ENCODE measurements around the gene SELENOM. TPM values are rescaled to one million over a fixed set of nuclear protein-coding genes. Genes with fewer than 3 reads are reported as not detected.

Gene SELENOM
- total and polyA plus RNA-seq, 2 of the 8 experiments (the other 6 are each of a cell fraction or from before 2014, with no cell fraction given), result 22.7 to 40.0 TPM

- H4K8ac ChIP-seq (ENCODE audit: extremely low read depth, insufficient read depth, low read length), result no peak overlapping the region
- H2BK12ac ChIP-seq (ENCODE audit: low read depth, low read length), result peak overlapping the region; percentile 86; the same call in 1 of the 2 replicates
- no peak overlapping the region for H3K14ac ChIP-seq (ENCODE audit: insufficient read length)
- H3K27ac ChIP-seq (ENCODE audit: low read depth, low read length), result no peak overlapping the region
- H3K79me2 ChIP-seq (ENCODE audit: control insufficient read depth in 1 of 2, insufficient read depth in 2 of 2, low read length in 2 of 2), result peaks cover 0 to 20% of the 10 kb centered on the region in 2 experiments; a peak in 3 of 4 replicates
- no peak overlapping the region for H3K4me2 ChIP-seq (ENCODE audit: insufficient read depth in 1 of 2, low read depth in 2 of 2, low read length in 2 of 2)
- 91% methylated on average over 4 of the region's 4 CpGs; no CpG with 5 or more reads in 1 of the 2 experiments for WGBS, 2 experiments (ENCODE audit: extremely low coverage in 1 of 2, insufficient coverage in 1 of 2, insufficient read length in 1 of 2, insufficient replicate concordance in 2 of 2, low coverage in 1 of 2, low lambda C conversion rate in 2 of 2, missing lambda C conversion rate in 1 of 2)
- H4K20me1 ChIP-seq (replicated peaks in 1 of 2; ENCODE audit: control insufficient read depth in 1 of 2, insufficient read depth in 2 of 2, low read length in 2 of 2), result peaks cover 4 to 8% of the 10 kb centered on the region in 2 experiments
- peak overlapping the region; percentile 84 for H2BK20ac ChIP-seq (ENCODE audit: low read length)
- peak overlapping the region; percentile 40; the same call in 1 of the 2 replicates for H2BK15ac ChIP-seq (ENCODE audit: low read length)
- no peak overlapping the region for H3K18ac ChIP-seq (ENCODE audit: extremely low read depth, low read length)
- H3K9ac ChIP-seq (replicated peaks in 1 of 4; ENCODE audit: extremely low read depth in 1 of 4, low read depth in 3 of 4, low read length in 3 of 4), result no peak overlapping the region
- no peak overlapping the region for H4K5ac ChIP-seq (ENCODE audit: insufficient read length, low read depth, low read length)
- no peak overlapping the region for H3K4ac ChIP-seq (replicated peaks; ENCODE audit: insufficient read length, low read depth, low read length)
- H2AFZ ChIP-seq (ENCODE audit: low read length), result no peak overlapping the region
- H3K27me3 ChIP-seq (replicated peaks in 1 of 4; ENCODE audit: control insufficient read depth in 3 of 4, extremely low read depth in 1 of 4, insufficient read depth in 3 of 4, low read length in 3 of 4), result 0 out of 7 replicates have a peak, but pooled peaks cover 0 to 3% (median 0%) of the 10 kb centered on the region in 4 experiments
- no peak overlapping the region for H3K56ac ChIP-seq (replicated peaks; ENCODE audit: insufficient read length, low read depth, low read length)
- H2BK5ac ChIP-seq (ENCODE audit: low read depth, low read length), result peak overlapping the region; percentile 66; the same call in 1 of the 2 replicates
- no peak overlapping the region for H2AK5ac ChIP-seq (ENCODE audit: low read depth, low read length)
- H3K4me1 ChIP-seq (replicated peaks in 1 of 4; ENCODE audit: control insufficient read depth in 3 of 4, insufficient read depth in 4 of 4, low read length in 3 of 4), result peaks cover 7 to 25% (median 17%) of the 10 kb centered on the region in 4 experiments
- H3K79me1 ChIP-seq (ENCODE audit: low read depth, low read length), result peaks cover 15% of the 10 kb centered on the region; the same call in 1 of the 2 replicates
- H2BK120ac ChIP-seq (replicated peaks; ENCODE audit: low read depth, low read length), result no peak overlapping the region
- ChIA-PET CTCF (ENCODE audit: partially characterized antibody) (interaction anchor here (0.6 to 11.9 kb wide), 8 partner anchors 9 to 201 kb away, joined by 3 to 124 read pairs (median 5); partner anchors contain the start of gene SELENOM), POLR2A (ENCODE audit: partially characterized antibody) (interaction anchor here (1.0 to 1.5 kb wide), 3 partner anchors 16 to 57 kb away, joined by 3 to 4 read pairs (median 4); no protein-coding TSS in a partner anchor)
- peak overlapping the region; percentile 3 for H4K91ac ChIP-seq (replicated peaks; ENCODE audit: insufficient read length, low read length)
- FAIRE-seq (no peak), DNase-seq (ENCODE audit: low read depth in 1 of 2, low spot score in 2 of 2) (no peak)
- no peak overlapping the region for H3K23ac ChIP-seq (ENCODE audit: insufficient read length)
- H3K4me3 ChIP-seq (ENCODE audit: extremely low read depth in 1 of 4, insufficient read depth in 2 of 4, low read depth in 3 of 4, low read length in 4 of 4), result no peak overlapping the region
- H3K36me3 ChIP-seq (ENCODE audit: control insufficient read depth in 2 of 4, insufficient read depth in 4 of 4, low read length in 3 of 4), result peaks cover 0 to 2% (median 0%) of the 10 kb centered on the region in 4 experiments; a peak in 2 of 8 replicates
- peaks cover 0 to under 1% of the 10 kb centered on the region in 2 experiments; a peak in 1 of 4 replicates for H3K9me3 ChIP-seq (ENCODE audit: insufficient read depth in 2 of 2, low read depth in 1 of 2, low read length in 1 of 2)
- peaks cover 12% of the 10 kb centered on the region for H3K23me2 ChIP-seq (ENCODE audit: low read depth, low read length)
- TF ChIP-seq POLR2A (IDR thresholded peaks at IDR 0.05; ENCODE audit: control extremely low read depth in 1 of 2, low read depth in 2 of 2, low read length in 2 of 2) (no peak), CHD2 (IDR thresholded peaks at IDR 0.05; ENCODE audit: low read length) (no peak), HDAC6 (IDR thresholded peaks at IDR 0.05; ENCODE audit: low read depth, low read length) (no peak), TAF1 (IDR thresholded peaks at IDR 0.05; ENCODE audit: low read depth, low read length) (no peak), TAF7 (optimal IDR thresholded peaks at IDR 0.05; ENCODE audit: borderline replicate concordance, low read depth, low read length) (no peak)
Observed at GRCh38 chr22:31142285-31142684, 34.9 kb upstream of the SELENOM start.
